HG03469 (cell line): ENCODE data around the gene NBPF15.
"Not testable (repeated sequence)": the region's sequence is repeated elsewhere in the genome, so short reads cannot be mapped to it uniquely, and the experiment has no call there.

Experiments
- ATAC-seq: cut with Tn5 transposase; IDR thresholded peaks from one replicate; pipeline ENCODE4 v1.9.1; 2021; ENCODE audit warnings: mild to moderate bottlenecking, moderate library complexity, moderate number of reproducible peaks; ENCODE audit not compliant: unreplicated experiment

The NBPF15 gene, protein sequence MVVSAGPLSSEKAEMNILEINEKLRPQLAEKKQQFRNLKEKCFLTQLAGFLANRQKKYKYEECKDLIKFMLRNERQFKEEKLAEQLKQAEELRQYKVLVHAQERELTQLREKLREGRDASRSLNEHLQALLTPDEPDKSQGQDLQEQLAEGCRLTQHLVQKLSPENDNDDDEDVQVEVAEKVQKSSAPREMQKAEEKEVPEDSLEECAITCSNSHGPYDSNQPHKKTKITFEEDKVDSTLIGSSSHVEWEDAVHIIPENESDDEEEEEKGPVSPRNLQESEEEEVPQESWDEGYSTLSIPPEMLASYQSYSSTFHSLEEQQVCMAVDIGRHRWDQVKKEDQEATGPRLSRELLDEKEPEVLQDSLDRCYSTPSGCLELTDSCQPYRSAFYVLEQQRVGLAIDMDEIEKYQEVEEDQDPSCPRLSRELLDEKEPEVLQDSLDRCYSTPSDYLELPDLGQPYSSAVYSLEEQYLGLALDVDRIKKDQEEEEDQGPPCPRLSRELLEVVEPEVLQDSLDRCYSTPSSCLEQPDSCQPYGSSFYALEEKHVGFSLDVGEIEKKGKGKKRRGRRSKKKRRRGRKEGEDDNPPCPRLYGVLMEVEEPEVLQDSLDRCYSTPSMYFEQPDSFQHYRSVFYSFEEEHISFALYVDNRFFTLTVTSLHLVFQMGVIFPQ

DNA sequence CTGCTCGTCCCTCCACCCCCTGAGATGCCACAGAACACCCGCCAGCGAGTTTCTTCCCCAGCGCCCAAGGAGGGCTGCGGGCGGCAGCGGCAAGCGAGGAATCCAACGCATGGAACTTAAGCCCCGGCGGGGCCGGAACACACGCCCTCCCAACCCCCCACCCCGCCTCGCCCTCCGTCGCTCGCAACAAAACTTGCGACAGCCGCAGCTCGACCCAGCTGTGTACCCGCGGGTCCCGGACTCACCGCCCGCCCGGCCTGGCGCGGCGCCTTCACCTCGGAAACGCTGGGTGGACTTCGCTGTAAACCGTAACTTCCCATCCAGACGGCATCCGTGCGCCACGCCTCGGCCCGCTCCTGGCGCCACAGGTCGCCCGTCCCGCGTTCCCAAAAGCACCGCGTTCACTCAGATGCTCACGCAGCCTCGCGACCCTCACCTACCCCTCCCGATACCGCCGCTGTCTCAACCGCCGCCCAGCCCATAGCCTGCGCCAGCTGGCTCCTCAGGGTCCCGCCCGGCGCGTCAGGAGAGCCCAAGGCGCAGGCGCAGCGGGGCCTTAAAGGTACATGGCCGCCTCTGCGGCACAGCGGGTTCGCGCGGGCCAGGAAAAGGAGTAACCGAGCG is at the start of gene NBPF15:
Gene NBPF15, minus strand, starts transcription at position 534 of the 624 bp plus-strand sequence. CDS start 21,666 bp downstream, outside the sequence.
- ATAC-seq = peak; percentile 90

DNA sequence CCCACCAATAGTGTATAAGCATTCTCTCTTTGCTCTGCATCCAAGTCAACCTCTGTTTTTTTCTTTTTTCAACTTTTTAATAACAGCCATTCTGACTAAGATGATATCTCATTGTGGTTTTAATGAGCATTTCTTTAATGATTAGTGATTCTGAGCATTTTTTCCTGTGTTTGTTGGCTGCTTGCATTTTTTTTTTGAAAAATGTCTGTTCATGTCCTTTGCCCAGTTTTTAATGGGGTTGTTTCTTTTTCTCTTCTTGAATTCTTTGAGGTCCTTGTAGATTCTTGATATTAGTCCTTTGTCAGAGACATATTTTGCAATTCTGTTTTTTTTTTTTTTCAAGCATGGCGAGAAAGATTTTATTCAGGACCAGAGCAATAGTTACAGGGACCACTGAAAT is 35.0 kb upstream of the NBPF15 start:
- ATAC-seq = not testable (repeated sequence)

DNA sequence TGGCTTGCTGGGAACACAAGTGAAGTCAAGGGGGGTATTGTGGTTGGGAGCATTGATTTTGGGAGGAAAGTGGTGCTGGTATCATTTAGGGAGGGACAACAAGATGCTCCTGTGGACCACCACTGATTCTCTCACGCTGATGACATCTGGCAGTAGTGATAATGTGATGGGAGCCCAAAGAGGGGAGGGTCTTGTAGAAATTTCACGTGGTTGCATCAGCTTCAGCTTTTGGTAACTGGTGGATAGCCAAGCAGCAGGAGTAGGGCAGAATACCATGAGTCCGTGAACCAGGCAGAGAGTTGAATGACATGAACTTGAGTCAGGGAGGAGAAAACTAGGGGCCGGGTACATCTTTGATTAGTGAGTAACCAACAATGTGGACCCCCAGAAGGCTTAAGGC is 32.7 kb upstream of the NBPF15 start:
- ATAC-seq = not testable (repeated sequence)

DNA sequence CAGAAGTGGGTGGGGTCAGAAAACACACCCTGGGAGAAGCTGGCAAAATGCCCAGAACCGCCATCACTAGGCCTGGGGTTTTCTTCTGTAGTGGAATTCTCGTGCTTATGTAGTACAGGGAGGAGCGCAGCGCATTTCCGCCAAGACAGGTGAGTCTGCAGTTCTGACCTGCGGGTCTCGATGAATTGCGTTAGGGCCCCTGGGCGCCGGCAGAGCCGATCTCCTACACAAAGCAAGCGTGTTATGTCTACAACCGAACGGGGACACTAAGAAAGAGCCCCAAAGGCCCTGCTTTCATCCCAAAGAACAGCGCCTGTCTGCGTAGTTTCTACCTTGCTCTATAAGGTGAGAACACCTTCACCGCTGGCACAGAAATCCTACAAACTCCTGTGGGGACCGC is 28.9 kb upstream of the NBPF15 start:
- not testable (repeated sequence) for ATAC-seq

DNA sequence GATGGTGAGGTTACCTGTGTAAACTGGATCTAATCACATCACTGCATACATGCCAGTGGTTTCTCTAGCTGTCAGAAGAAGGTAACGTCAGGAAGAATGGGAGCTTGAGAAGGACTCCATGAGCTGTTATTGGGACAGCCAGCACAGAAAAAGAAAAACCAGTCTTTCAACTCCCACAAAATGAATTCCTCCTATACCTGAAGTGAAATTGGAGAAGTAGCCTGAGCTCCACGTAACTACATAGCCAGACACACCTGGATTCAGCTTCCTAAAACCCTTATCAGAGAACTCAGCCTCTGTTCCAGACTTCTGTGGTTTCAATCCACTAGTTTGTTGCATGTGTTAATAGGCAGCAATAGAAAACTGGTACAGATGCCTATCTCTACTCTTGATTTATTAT is 25.5 kb upstream of the NBPF15 start:
- ATAC-seq = not testable (repeated sequence)

DNA sequence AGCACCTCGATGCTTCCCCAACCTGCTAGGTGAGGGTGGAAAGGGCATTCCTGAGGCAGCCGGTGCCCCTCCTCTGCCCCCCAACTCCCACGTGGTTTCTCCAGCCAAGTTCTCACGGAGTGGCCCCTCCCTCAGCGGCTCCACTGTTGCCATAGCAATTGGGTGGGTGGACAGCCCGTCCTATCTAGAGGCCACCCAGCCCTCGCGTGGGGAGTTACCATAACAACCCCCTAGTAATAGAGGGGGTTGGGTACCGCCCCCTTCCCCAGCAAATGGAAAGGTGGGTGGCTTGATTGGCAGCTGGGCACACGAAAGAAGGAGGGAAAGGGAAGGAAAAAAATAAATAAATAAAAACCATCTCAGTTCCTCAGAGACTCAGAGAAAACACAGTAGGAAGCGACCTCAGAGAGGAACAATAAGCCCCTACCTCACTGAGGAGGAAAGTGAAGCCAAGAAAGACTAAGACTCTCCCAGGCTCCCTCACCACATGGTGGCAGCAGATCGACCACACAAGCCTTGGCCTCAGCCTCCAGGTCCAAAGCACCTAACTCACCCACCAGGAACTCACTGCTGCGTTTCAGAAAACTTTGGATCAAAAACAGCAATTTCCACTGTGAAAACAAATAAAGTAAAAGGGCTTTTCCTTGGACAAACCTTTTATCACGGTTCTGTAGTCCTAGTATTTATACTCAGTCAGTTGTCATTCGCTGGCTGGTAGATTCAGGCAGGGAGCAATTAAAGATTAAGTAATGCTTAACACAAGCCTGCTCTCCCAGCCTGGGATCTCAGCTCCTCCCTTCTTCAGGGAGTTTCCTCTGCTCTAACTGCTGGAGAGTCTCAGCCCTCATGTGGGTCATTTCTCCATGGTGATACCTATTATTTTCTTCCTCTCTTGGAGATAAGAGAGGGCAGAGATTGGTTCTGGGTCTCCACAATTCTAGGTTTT is 23.9 kb upstream of the NBPF15 start:
- ATAC-seq = not testable (repeated sequence)

DNA sequence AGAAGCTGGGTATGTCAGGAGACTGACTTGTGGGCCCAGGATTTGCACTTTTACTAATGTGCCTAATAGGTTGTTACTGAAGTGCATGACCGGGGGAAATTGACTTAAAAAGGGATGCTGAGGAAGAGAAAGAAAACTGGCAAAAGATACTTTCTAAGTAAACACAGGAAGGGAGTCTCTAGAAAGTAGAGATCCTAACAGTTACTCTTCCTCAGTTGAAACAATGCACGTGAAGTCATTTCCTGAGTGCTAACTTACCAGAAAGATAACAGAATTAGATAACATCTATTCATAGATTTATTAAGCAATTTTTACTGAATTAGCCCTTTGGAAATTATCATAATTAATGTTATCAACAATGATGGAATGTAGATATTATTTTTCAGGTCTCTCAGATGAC is 12.4 kb upstream of the NBPF15 start:
- not testable (repeated sequence) for ATAC-seq

DNA sequence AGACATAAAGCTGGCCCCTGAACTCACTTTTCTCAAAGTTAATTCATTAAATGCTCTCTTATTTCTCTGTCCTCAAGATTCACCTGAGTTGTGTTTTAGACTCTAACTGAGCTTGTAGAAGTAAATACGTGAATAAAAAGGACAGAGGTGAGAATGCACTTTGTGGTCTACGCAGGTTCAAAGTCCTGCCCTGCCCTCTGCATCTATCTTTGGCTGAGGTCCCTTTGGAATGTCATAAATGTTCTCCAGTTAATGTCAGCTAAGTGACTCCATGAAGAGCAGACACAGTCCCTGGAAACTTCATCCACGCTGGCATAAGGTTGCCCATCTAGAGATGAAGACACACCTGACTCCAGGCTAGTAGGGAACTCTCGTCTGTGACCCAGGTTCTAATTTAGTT is 10.0 kb upstream of the NBPF15 start:
- ATAC-seq = not testable (repeated sequence)

DNA sequence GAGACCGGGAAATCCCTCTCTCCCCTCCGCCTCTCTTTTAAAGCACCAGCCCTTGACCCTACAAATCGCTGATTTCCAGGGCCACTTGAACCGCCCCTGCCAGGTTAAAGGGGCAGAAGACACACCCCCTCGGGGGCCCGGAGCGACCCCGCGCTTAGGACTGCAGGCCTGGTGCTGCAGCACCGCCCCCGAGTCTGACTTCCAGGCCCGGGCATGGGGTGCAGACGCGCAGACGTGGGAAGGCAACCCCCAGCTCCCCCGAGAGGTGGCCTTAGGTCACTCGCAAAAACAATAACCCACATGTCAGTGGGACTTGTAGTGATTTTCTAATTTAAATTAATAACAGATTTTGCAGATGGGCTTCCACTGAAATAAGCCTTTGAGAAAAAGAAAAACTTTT is 309 bp upstream of the NBPF15 start:
- ATAC-seq = not testable (repeated sequence)

DNA sequence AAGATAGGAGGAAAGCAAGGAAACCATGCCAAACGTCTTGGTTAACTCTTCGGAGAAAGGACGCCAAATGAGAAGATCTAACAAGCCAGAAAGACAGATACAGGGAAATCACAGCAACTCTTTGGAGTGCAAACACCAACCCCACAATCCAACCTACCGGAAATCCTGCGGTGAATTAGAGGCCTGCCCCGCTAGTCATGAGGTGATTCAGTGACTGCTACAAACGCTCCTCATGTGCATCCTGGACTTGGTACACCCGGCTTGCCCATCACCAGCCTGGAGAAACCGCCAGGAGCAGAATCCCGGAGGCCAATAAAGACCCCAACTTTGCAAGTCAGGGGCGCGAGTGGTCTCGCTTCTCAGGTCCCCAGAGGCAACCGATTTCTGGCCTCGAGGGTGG is 783 bp downstream of the NBPF15 start:
- not testable (repeated sequence) for ATAC-seq

DNA sequence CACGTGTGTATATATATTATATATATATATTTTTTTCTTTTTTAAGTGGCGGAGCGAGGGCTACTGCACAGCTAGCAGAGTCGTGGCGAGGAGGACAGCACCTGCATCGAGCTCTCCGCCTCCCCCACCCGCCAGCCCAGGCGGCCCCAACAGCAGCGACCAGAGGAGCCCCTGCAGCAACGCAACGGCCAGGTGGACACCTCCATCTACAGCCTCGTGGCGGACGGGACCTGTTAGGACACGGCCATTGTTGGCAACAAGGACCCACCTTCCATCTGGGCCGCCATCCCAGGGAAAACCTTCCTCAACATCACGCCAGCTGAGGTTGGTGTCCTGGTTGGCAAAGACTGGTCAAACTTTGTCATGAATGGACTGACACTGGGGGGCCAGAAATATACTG is 19.1 kb downstream of the NBPF15 start:
- not testable (repeated sequence) for ATAC-seq

DNA sequence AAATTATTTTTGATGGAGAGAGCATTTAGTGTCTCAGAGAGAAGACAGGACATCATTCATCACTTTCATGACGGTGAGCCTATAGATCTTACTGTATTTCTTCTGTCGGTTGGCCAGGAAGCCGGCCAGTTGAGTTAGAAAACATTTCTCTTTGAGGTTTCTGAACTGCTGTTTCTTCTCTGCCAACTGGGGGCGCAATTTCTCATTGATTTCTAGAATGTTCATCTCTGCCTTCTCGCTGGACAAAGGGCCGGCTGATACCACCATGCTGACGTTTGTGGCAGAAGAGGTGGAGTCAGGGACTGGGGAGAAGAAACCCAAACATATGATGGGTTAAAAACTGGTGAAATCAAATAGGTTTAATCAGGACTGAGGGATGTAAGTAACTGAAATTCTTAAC is 21.7 kb downstream of the NBPF15 start:
- not testable (repeated sequence) for ATAC-seq

DNA sequence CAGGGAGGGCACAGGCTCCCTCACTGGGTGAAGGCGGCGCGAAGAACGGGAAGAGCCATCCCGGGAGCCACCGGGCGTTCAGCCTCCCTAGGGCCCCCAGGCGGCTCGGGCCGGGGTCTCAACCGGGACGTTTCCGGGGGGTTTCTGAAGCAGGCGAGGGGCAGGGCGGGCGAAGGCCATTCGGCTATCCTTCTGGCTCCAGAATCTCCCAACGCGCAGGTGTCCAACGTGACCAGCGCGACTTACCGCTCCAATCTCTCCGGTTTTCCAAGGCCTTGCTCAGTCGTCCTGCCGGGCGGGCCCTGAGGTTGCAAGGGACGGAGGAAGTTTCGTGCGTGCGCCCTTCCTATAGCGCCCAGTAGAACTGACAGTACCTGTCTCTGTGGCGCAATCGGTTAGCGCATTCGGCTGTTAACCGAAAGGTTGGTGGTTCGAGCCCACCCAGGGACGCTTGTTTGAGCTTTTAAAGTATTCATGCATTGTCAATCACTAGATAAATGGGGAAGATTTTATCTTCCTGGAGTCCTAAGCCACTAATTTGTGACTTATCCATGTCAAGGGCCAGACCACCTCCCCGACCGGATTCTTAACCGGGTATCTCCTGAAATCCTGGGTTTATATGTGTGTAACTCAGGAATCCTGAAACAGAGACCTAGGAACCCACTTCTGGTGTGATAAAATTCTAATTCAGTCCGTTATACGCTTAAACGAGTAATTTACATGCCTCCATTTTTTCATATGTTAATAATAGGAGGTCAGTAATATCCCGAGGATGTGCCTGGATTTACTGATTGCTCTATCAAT is 42.4 kb downstream of the NBPF15 start:
- ATAC-seq = not testable (repeated sequence)

DNA sequence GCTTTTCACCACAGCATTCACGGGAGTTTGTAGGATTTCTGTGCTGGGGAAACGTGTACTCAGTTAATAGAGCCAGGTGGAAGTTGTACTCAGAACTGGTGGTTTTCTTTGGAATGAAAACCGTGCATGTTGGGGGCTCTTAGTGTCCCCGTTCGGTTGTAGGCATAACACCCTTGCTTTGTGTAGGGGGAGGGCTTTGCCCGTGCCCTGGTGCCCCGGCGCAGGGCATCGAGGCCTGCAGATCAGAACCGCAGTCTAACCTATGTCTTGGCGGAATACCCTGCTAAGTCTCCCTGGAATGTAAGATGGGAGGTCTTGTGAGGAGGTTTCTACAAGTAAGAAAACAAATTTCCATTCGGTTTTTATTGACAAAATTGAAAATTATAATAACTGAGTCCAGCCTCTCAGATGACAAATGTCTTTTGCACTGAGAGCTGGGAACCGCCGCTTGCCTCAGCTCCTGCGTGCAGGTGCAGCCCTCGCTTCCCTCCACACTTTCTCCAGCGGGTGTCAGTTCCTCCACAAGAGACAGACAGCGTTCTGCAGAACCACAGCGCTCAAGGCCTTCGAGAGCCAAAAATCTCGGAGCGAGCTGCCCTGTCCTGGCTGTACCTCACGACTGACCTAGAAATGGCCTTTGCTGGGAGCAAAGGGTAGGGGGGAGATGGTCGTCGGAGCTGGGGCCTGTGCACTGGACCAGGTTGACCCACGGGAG is 47.9 kb downstream of the NBPF15 start:
- ATAC-seq = not testable (repeated sequence)

DNA sequence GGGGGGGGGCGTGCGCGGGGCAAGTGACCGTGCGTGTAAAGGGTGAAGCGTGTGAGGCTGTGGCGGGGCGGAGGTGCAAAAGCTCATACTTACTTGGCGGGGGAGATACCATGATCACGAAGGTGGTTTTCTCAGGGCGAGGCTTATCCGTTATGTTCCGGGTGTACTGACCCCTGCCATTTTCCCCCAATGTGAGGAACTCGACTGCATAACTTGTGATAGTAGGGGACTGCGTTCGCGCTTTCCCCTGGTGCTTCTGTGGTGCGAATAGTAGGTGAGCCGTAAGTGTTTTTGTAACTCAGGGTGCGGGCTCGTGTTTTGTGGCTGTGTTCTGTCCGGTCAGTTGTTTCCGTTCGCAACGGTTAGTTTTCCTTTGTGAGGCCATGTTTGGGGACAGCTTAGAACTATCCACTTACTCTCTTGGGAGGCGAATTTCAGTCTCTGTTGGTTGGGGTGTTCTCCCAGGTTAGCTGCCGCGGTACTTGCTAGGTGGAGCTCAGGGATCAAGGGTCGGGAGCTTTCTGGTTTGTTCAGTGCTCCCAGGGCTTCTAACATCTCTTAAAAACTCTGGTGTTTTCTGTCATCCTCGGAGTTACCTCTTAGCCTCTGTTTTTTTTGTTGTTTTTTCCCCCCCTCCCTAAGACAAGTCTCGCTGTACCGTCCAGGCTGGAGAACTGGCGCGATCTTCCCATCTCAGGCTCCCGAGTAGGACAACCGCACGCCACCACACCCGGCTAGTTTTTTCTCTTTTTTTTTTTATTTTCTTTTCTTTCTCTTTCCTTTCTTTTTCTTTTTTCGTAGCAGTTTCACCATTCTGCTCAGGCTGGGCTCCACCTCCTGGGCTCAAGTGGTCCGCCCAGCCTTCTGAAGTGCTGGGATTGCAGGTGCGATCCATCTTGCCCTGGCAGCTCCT is 48.7 kb downstream of the NBPF15 start:
- ATAC-seq = peak; percentile 75

DNA sequence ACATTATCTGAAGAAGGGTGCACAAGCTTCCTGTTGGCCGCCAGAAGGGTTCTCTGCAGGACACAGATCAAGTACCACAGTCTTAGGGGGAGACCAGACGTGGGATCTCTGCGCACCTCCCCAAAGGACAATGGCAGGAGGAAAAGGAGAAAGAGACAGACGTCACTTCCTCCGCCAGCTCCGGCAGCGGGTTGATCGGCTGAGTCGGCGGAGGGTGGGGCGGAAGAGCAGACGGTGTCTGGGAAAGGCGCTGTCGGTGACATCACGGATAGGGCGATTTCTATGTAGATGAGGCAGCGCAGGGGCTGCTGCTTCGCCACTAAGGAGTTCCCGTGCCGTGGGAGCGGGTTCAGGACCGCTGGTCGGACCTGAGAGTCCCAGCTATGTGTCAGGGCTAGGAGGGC is 49.4 kb downstream of the NBPF15 start:
- ATAC-seq = peak; percentile 44

DNA sequence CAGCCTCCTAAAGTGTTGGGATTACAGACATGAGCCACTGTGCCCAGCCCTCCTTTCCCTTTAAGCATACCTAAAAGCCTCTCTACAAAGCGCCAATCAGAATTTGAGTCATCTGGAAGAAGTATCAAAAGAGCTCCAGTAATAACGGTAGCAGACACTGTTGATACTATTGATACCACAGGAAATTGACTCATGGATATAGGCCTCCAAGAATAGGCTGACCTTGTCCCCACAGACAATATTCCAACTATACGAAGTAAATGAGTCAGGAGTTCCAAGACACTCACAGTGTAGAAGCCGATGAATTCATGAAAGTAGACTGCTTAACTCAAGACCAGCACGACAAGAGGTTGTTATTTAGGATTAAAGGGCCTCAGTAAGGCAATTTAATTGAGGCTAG is 58.7 kb downstream of the NBPF15 start:
- not testable (repeated sequence) for ATAC-seq

DNA sequence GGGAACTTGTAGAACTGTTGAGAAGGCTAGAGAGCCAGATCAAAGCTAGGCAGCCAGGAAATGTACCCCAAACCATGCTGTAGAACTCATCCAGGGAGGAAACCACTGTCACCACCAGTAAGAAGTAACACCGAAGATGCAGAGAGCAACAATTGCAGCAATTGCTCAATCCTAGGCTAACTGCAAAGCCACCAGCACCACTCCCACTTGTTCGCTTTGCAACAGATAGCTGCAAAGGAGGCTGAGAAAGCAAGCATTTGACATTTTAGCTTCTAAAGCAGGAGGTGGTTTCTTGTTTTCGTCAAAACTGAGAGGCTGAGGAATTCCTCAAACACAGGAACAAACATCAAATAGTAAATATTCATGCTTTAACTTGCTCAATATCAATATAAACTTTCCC is 89.8 kb downstream of the NBPF15 start:
- not testable (repeated sequence) for ATAC-seq
